Astrocyte (in vitro differentiated cells and primary cell): ENCODE measurements around the gene KIF26B.

Source experiments
- EZH2 ChIP-seq: IDR thresholded peaks from 2 replicates; pipeline ENCODE4 v1.6.1; 2012; ENCODE audit warnings: mild to moderate bottlenecking, low read length, inconsistent platforms; ENCODE audit not compliant: insufficient read depth
- TF ChIP-seq, protein P1 (sequence below): IDR thresholded peaks from 2 replicates; pipeline ENCODE4 v1.5.1; 2011; ENCODE audit warnings: low read depth, mild to moderate bottlenecking, inconsistent platforms, low read length, moderate library complexity; ENCODE audit not compliant: insufficient read depth

- TF ChIP-seq, protein P1, sequence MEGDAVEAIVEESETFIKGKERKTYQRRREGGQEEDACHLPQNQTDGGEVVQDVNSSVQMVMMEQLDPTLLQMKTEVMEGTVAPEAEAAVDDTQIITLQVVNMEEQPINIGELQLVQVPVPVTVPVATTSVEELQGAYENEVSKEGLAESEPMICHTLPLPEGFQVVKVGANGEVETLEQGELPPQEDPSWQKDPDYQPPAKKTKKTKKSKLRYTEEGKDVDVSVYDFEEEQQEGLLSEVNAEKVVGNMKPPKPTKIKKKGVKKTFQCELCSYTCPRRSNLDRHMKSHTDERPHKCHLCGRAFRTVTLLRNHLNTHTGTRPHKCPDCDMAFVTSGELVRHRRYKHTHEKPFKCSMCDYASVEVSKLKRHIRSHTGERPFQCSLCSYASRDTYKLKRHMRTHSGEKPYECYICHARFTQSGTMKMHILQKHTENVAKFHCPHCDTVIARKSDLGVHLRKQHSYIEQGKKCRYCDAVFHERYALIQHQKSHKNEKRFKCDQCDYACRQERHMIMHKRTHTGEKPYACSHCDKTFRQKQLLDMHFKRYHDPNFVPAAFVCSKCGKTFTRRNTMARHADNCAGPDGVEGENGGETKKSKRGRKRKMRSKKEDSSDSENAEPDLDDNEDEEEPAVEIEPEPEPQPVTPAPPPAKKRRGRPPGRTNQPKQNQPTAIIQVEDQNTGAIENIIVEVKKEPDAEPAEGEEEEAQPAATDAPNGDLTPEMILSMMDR = no peak
- TF ChIP-seq EZH2 = no peak
Observed at GRCh38 chr1:245316784-245317183, 162.0 kb downstream of the KIF26B start.
